GM23338 (cell line): Measurements from ENCODE around the gene GOLT1A. TPM values are rescaled to one million over a fixed set of nuclear protein-coding genes. Genes with fewer than 3 reads are reported as not detected.

Experiments
- ATAC-seq: fragments of 200-7000 bp; cut with Tn5 transposase; 3 replicates; pipeline ENCODE4 v1.9.1; 2020
- DNase-seq: peaks from one replicate; pipeline ENCODE4 v3.0.0-alpha.2; 2015; ENCODE audit warnings: low spot score
- H2AFZ ChIP-seq: fragments of 200-600 bp; sonication (generic); 2 replicates; pipeline ENCODE4 v1.8.0; 2016; ENCODE audit warnings: antibody characterized with exemption, mild to moderate bottlenecking, moderate library complexity
- H3F3A ChIP-seq: fragments of 200-600 bp; sonication (generic); replicated peaks from 2 replicates; pipeline ENCODE4 v1.8.0; 2017; ENCODE audit warnings: antibody characterized with exemption, mixed run types, low read depth
- H3K27ac ChIP-seq: fragments of 200-600 bp; sonication (generic); 2 replicates; pipeline ENCODE4 v1.6.1; 2016; ENCODE audit warnings: low read depth
- H3K27me3 ChIP-seq: fragments of 200-600 bp; sonication (generic); 2 replicates; pipeline ENCODE4 v1.8.0; 2016; ENCODE audit warnings: mild to moderate bottlenecking, mixed run types, moderate library complexity; ENCODE audit not compliant: insufficient read depth
- H3K36me3 ChIP-seq: fragments of 200-600 bp; sonication (generic); 2 replicates; pipeline ENCODE4 v1.8.0; 2016; ENCODE audit warnings: mild to moderate bottlenecking; ENCODE audit not compliant: insufficient read depth
- H3K4me1 ChIP-seq: fragments of 200-600 bp; sonication (generic); 2 replicates; pipeline ENCODE4 v1.8.0; 2016; ENCODE audit warnings: mild to moderate bottlenecking, moderate library complexity; ENCODE audit not compliant: insufficient read depth
- H3K4me2 ChIP-seq: fragments of 200-600 bp; sonication (generic); 2 replicates; pipeline ENCODE4 v1.7.1; 2017; ENCODE audit warnings: mixed run types
- H3K4me3 ChIP-seq: fragments of 200-600 bp; sonication (generic); 2 replicates; pipeline ENCODE4 v1.6.1; 2016; ENCODE audit warnings: mixed run types
- H3K79me2 ChIP-seq: fragments of 200-600 bp; sonication (generic); replicated peaks from 2 replicates; pipeline ENCODE4 v1.8.0; 2017; ENCODE audit warnings: mild to moderate bottlenecking; ENCODE audit not compliant: insufficient read depth
- H3K9me2 ChIP-seq: fragments of 200-600 bp; sonication (generic); 2 replicates; pipeline ENCODE4 v1.8.0; 2017; ENCODE audit not compliant: insufficient read depth
- H4K20me1 ChIP-seq: fragments of 200-600 bp; sonication (generic); replicated peaks from 2 replicates; pipeline ENCODE4 v1.8.0; 2017; ENCODE audit warnings: mild to moderate bottlenecking; ENCODE audit not compliant: insufficient read depth
- H3K27ac Mint-ChIP-seq: 2 replicates; pipeline ENCODE4 v1.8.0; 2020; ENCODE audit warnings: inconsistent platforms, mild to moderate bottlenecking, moderate library complexity, mixed read lengths
- H3K27me3 Mint-ChIP-seq: 3 replicates; pipeline ENCODE4 v1.8.0; 2022; ENCODE audit warnings: low read depth, mild to moderate bottlenecking, moderate library complexity, mixed read lengths, inconsistent platforms; ENCODE audit not compliant: insufficient read depth, poor library complexity
- H3K36me3 Mint-ChIP-seq: 3 replicates; pipeline ENCODE4 v1.8.0; 2021; ENCODE audit warnings: low read depth, mild to moderate bottlenecking, inconsistent platforms, moderate library complexity, mixed read lengths
- H3K4me1 Mint-ChIP-seq: 3 replicates; pipeline ENCODE4 v1.8.0; 2020; ENCODE audit warnings: mild to moderate bottlenecking, inconsistent platforms, mixed read lengths
- H3K4me3 Mint-ChIP-seq: 3 replicates; pipeline ENCODE4 v1.8.0; 2021; ENCODE audit warnings: moderate library complexity, mild to moderate bottlenecking, inconsistent platforms, mixed read lengths
- H3K9me3 Mint-ChIP-seq: 3 replicates; pipeline ENCODE4 v1.8.0; 2020; ENCODE audit warnings: moderate library complexity, mild to moderate bottlenecking, inconsistent platforms, mixed read lengths
- CREB1 ChIP-seq: fragments of 250-450 bp; sonication (Bioruptor Pico); IDR thresholded peaks from 2 replicates; pipeline ENCODE4 v1.5.0; 2020; ENCODE audit warnings: low read depth, mild to moderate bottlenecking, moderate library complexity
- EZH2phosphoT487 ChIP-seq: fragments of 200-600 bp; sonication (generic); IDR thresholded peaks from one replicate; pipeline ENCODE4 v1.8.1; 2018; ENCODE audit warnings: antibody characterized with exemption; ENCODE audit not compliant: unreplicated experiment
- JUNB ChIP-seq: IDR thresholded peaks from one replicate; pipeline ENCODE4 v1.6.1; 2016; ENCODE audit warnings: antibody characterized with exemption; ENCODE audit not compliant: unreplicated experiment
- NANOG ChIP-seq: IDR thresholded peaks from 2 replicates; pipeline ENCODE4 v1.6.1; 2016; ENCODE audit warnings: antibody characterized with exemption, borderline replicate concordance
- POLR2AphosphoS5 ChIP-seq: IDR thresholded peaks from 2 replicates; pipeline ENCODE4 v1.6.1; 2016; ENCODE audit warnings: antibody characterized with exemption, low read depth
- ZNF331 ChIP-seq: fragments of 250-450 bp; sonication (Bioruptor Pico); IDR thresholded peaks from 2 replicates; pipeline ENCODE4 v1.5.0; 2020; ENCODE audit warnings: low read depth, mild to moderate bottlenecking, moderate library complexity
- ZNF462 ChIP-seq: fragments of 250-450 bp; sonication (Bioruptor Pico); IDR thresholded peaks from 2 replicates; pipeline ENCODE4 v1.5.0; 2020; ENCODE audit warnings: mild to moderate bottlenecking, moderate library complexity
- polyA plus RNA-seq: library from polyadenylated mRNA; unstranded; fragments of >200 nt; fragmentation: Nextera tagmentation; extraction: Ambion mirVana; gene quantifications from 2 replicates; pipeline ENCODE4 v1.2.1, GENCODE V29; 2016
- total RNA-seq: library from RNA; depleted of rRNA; stranded (reverse); fragments of >200 nt; shearing (Covaris generic); gene quantifications from 2 replicates; pipeline ENCODE4 v1.2.3, GENCODE V29; 2014
- TF ChIP-seq, protein P1 (sequence below): IDR thresholded peaks from 2 replicates; pipeline ENCODE4 v1.6.1; 2016; ENCODE audit warnings: antibody characterized with exemption
- TF ChIP-seq, protein P2 (sequence below): IDR thresholded peaks from one replicate; pipeline ENCODE4 v1.6.1; 2018; ENCODE audit warnings: antibody characterized with exemption; ENCODE audit not compliant: unreplicated experiment

Gene GOLT1A
- total and polyA plus RNA-seq, 2 experiments from 2014 or later = 3.0 to 7.2 TPM

DNA sequence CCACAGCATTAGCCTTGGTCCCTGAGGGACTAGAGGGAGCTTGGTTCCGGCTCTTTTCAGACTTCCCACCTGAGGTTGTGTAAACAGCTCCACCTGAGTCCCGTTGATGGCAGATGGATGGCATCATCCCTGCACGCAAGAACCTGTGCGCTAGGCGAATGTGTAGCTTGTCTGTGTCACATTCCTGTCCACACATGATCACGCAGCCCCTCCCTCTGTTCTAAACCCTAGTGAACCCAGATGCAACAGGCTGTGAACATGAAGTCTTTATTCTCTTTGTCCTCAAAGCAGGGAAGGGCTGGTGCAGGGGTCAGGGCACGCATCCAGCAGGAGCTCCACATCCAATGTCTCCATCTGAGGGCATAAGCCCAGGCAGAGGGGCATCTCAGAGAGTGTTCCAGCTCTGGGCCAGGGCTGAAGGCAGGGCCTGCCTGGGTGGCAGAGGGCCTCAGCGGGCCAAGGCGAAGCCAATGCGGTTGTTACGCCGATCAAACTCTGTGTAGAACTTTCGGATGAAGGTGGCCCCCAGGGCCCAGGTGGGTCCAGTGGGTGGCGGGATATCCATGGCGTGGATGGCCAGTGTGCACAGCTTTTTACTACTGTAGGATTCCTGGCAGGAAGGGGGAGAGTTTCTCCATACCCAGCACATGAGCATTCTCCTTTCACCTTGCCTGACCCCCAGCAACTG lies 59.1 kb downstream of the GOLT1A start:
- H3K36me3 Mint-ChIP-seq = no peaks in the 10 kb centered on the region; the same call in 2 of the 3 replicates
- H3K27ac ChIP-seq = no peak overlapping the region
- TF ChIP-seq CREB1 (CRISPR knock-in tag) = no peak
- TF ChIP-seq, protein P1, sequence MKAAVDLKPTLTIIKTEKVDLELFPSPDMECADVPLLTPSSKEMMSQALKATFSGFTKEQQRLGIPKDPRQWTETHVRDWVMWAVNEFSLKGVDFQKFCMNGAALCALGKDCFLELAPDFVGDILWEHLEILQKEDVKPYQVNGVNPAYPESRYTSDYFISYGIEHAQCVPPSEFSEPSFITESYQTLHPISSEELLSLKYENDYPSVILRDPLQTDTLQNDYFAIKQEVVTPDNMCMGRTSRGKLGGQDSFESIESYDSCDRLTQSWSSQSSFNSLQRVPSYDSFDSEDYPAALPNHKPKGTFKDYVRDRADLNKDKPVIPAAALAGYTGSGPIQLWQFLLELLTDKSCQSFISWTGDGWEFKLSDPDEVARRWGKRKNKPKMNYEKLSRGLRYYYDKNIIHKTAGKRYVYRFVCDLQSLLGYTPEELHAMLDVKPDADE = no peak
- TF ChIP-seq NANOG = no peak
- no peak for TF ChIP-seq EZH2phosphoT487
- TF ChIP-seq, protein P2, sequence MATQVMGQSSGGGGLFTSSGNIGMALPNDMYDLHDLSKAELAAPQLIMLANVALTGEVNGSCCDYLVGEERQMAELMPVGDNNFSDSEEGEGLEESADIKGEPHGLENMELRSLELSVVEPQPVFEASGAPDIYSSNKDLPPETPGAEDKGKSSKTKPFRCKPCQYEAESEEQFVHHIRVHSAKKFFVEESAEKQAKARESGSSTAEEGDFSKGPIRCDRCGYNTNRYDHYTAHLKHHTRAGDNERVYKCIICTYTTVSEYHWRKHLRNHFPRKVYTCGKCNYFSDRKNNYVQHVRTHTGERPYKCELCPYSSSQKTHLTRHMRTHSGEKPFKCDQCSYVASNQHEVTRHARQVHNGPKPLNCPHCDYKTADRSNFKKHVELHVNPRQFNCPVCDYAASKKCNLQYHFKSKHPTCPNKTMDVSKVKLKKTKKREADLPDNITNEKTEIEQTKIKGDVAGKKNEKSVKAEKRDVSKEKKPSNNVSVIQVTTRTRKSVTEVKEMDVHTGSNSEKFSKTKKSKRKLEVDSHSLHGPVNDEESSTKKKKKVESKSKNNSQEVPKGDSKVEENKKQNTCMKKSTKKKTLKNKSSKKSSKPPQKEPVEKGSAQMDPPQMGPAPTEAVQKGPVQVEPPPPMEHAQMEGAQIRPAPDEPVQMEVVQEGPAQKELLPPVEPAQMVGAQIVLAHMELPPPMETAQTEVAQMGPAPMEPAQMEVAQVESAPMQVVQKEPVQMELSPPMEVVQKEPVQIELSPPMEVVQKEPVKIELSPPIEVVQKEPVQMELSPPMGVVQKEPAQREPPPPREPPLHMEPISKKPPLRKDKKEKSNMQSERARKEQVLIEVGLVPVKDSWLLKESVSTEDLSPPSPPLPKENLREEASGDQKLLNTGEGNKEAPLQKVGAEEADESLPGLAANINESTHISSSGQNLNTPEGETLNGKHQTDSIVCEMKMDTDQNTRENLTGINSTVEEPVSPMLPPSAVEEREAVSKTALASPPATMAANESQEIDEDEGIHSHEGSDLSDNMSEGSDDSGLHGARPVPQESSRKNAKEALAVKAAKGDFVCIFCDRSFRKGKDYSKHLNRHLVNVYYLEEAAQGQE = no peak
- TF ChIP-seq POLR2AphosphoS5 = no peak
- no peak for TF ChIP-seq ZNF331
- no peak for TF ChIP-seq ZNF462 (CRISPR knock-in tag)
- TF ChIP-seq JUNB = no peak
- peaks cover 24% of the 10 kb centered on the region for H3K27me3 Mint-ChIP-seq
- no peak overlapping the region for H3K4me2 ChIP-seq
- ATAC-seq (no peak), DNase-seq (no peak)
- no peaks in the 10 kb centered on the region for H3K9me3 Mint-ChIP-seq
- H4K20me1 ChIP-seq = no peaks in the 10 kb centered on the region
- H2AFZ ChIP-seq = no peak overlapping the region
- no peak overlapping the region for H3K4me3 ChIP-seq
- no peak overlapping the region for H3K27ac Mint-ChIP-seq
- H3F3A ChIP-seq = no peaks in the 10 kb centered on the region
- H3K36me3 ChIP-seq = no peaks in the 10 kb centered on the region
- H3K4me1 Mint-ChIP-seq = peaks cover 22% of the 10 kb centered on the region
- no peaks in the 10 kb centered on the region for H3K9me2 ChIP-seq
- peaks cover 19% of the 10 kb centered on the region; the same call in 1 of the 2 replicates for H3K27me3 ChIP-seq
- H3K79me2 ChIP-seq = no peaks in the 10 kb centered on the region
- H3K4me3 Mint-ChIP-seq = no peak overlapping the region
- H3K4me1 ChIP-seq = peaks cover 11% of the 10 kb centered on the region
